Endothelial cell of umbilical vein (primary cell): ENCODE measurements around the gene VPS45. TPM values are rescaled to one million over a fixed set of nuclear protein-coding genes. Genes with fewer than 3 reads are reported as not detected.

Experiments
- BruUV-seq: library from RNA; stranded (reverse); fragments of 400-500 nt; replicated peaks from 2 replicates; lab custom pipeline; 2021; lab: Mats Ljungman, UMichigan
- CTCF ChIA-PET: fragments of 300-600, 350-600 bp; sonication (Branson Sonifier 250); formaldehyde crosslinking; loops from one replicate; lab custom pipeline; 2021; ENCODE audit warnings: antibody characterized with exemption, inconsistent platforms; lab: Charles Lee
- POLR2A ChIA-PET: fragments of 300-600, 350-600 bp; sonication (Branson Sonifier 250); formaldehyde crosslinking; loops from one replicate; lab custom pipeline; 2021; ENCODE audit warnings: antibody characterized with exemption, inconsistent platforms; lab: Charles Lee
- DNase-seq: peaks from one replicate; pipeline ENCODE4 v3.0.0-alpha.2; 2011; ENCODE audit warnings: low read depth, low spot score
- FAIRE-seq: peaks from 2 replicates; lab custom pipeline; 2011; peaks lifted over from hg19 to GRCh38; lab: Jason Lieb, UNC
- H2AFZ ChIP-seq: 2 replicates; pipeline ENCODE4 v1.6.0; 2012; ENCODE audit warnings: low read depth, low read length, control low read depth, inconsistent platforms
- H3K27ac ChIP-seq: 2 replicates; pipeline ENCODE4 v1.5.1; 2011; ENCODE audit warnings: low read depth, mild to moderate bottlenecking, control low read depth, low read length, moderate library complexity; ENCODE audit not compliant: insufficient read depth
- H3K27me3 ChIP-seq, 2 experiments: 2 replicates each; pipeline versions ENCODE4 v1.6.0 to v1.6.1; 2011; ENCODE audit warnings: low read length in 2 of 2, mixed read lengths in 1 of 2; ENCODE audit not compliant: control insufficient read depth in 2 of 2, insufficient read depth in 2 of 2
- H3K36me3 ChIP-seq, 2 experiments: 2 replicates in 1 of 2; 3 replicates in 1 of 2; pipeline ENCODE4 v1.5.1; 2011; ENCODE audit warnings: low read length in 2 of 2, mild to moderate bottlenecking in 1 of 2, moderate library complexity in 1 of 2; ENCODE audit not compliant: control insufficient read depth in 2 of 2, insufficient read depth in 2 of 2; ENCODE audit errors: extremely low read depth in 1 of 2
- H3K4me1 ChIP-seq: 3 replicates; pipeline ENCODE4 v1.5.1; 2011; ENCODE audit warnings: mild to moderate bottlenecking, low read length; ENCODE audit not compliant: control insufficient read depth, insufficient read depth; ENCODE audit errors: extremely low read depth
- H3K4me2 ChIP-seq: 2 replicates; pipeline ENCODE4 v1.6.1; 2011; ENCODE audit warnings: low read length, control low read depth, mixed read lengths; ENCODE audit not compliant: insufficient read depth
- H3K4me3 ChIP-seq, 3 experiments: fragments of 200-600 bp in 1 of 3; sonication (generic), shearing (Covaris generic) in 1 of 3; replicated peaks in 1 of 3; 2 replicates each; pipeline ENCODE4 v1.5.1; 2011 to 2016; ENCODE audit warnings: control low read depth in 3 of 3, low read length in 3 of 3, mild to moderate bottlenecking in 2 of 3, inconsistent platforms in 1 of 3, low read depth in 1 of 3, moderate library complexity in 1 of 3; ENCODE audit not compliant: insufficient read depth in 1 of 3
- H3K79me2 ChIP-seq: 2 replicates; pipeline ENCODE4 v1.6.0; 2012; ENCODE audit warnings: low read length, inconsistent platforms; ENCODE audit not compliant: control insufficient read depth, insufficient read depth
- H3K9ac ChIP-seq: replicated peaks from 2 replicates; pipeline ENCODE3; 2011; ENCODE audit warnings: low read length, control low read depth; ENCODE audit not compliant: insufficient read depth; ENCODE audit errors: extremely low read depth
- H3K9me1 ChIP-seq: replicated peaks from 3 replicates; pipeline ENCODE4 v1.6.0; 2011; ENCODE audit warnings: mild to moderate bottlenecking, low read length; ENCODE audit not compliant: control insufficient read depth, insufficient read depth; ENCODE audit errors: extremely low read depth
- H3K9me3 ChIP-seq: replicated peaks from 2 replicates; pipeline ENCODE4 v1.5.1; 2012; ENCODE audit warnings: low read length, inconsistent platforms; ENCODE audit not compliant: control insufficient read depth, insufficient read depth
- H4K20me1 ChIP-seq: replicated peaks from 2 replicates; pipeline ENCODE3; 2011; ENCODE audit warnings: mild to moderate bottlenecking, low read length; ENCODE audit not compliant: control insufficient read depth, insufficient read depth; ENCODE audit errors: extremely low read depth
- EZH2 ChIP-seq: IDR thresholded peaks from 2 replicates; pipeline ENCODE4 v1.6.1; 2012; ENCODE audit warnings: borderline replicate concordance, low read depth, mild to moderate bottlenecking, moderate library complexity, low read length, inconsistent platforms; ENCODE audit not compliant: severe bottlenecking
- FOS ChIP-seq: IDR thresholded peaks from 2 replicates; pipeline ENCODE4 v1.6.1; 2011; ENCODE audit warnings: mild to moderate bottlenecking, low read length, moderate library complexity, borderline replicate concordance; ENCODE audit not compliant: insufficient read depth
- GATA2 ChIP-seq: IDR thresholded peaks from 2 replicates; pipeline ENCODE4 v1.7.0; 2011; ENCODE audit warnings: low read depth, mild to moderate bottlenecking, moderate library complexity, mixed read lengths, low read length; ENCODE audit not compliant: insufficient read length, insufficient read depth
- JUN ChIP-seq: IDR thresholded peaks from 2 replicates; pipeline ENCODE4 v1.6.1; 2011; ENCODE audit warnings: borderline replicate concordance, low read depth; ENCODE audit not compliant: insufficient read length, insufficient read depth
- POLR2A ChIP-seq: IDR thresholded peaks from 2 replicates; pipeline ENCODE4 v1.6.1; 2012; ENCODE audit warnings: low read depth, mild to moderate bottlenecking, control low read depth, low read length
- POLR2AphosphoS5 ChIP-seq: IDR thresholded peaks from 2 replicates; pipeline ENCODE4 v1.6.1; 2012; ENCODE audit warnings: low read depth, mild to moderate bottlenecking, control low read depth, low read length, moderate library complexity; ENCODE audit not compliant: insufficient read depth
- dilution Hi-C: fragments of 300-500 bp; cut with MboI; formaldehyde crosslinking; loops from one replicate; pipeline ENCODE4 v1.15.0; 2019; ENCODE audit warnings: low sequenced_read_pairs; ENCODE audit not compliant: extremely low pct_ligation_motif_present
- intact Hi-C: fragments of 100-400 bp; cut with micrococcal nuclease; formaldehyde crosslinking; loops from one replicate; pipeline ENCODE4 v1.10.0; 2022
- polyA plus RNA-seq, 4 experiments: library from polyadenylated mRNA; depleted of rRNA in 3 of 4; stranded (reverse) in 3 of 4; unstranded in 1 of 4; fragments of >200 nt; gene quantifications; 2 replicates each; pipeline versions ENCODE4 v1.2.1 to v1.2.3, GENCODE V29; 2011 to 2012; ENCODE audit warnings: missing spikeins in 1 of 4
- total RNA-seq: library from RNA; stranded (reverse); gene quantifications from 2 replicates; pipeline ENCODE4 v1.2.3, GENCODE V29; 2021
- TF ChIP-seq, protein P1 (sequence below): IDR thresholded peaks from 2 replicates; pipeline ENCODE4 v1.6.1; 2011; ENCODE audit not compliant: insufficient read depth, insufficient read length
- TF ChIP-seq, protein P2 (sequence below), 2 donors: IDR thresholded peaks; 1 replicate in 1 of 2; 2 replicates in 1 of 2; pipeline ENCODE4 v1.5.1; 2011; ENCODE audit warnings: low read length in 2 of 2, mild to moderate bottlenecking in 2 of 2, moderate library complexity in 2 of 2, control low read depth in 1 of 2, inconsistent platforms in 1 of 2, low read depth in 1 of 2; ENCODE audit not compliant: insufficient read depth in 1 of 2; ENCODE audit errors: extremely low read depth in 1 of 2

VPS45 gene
- total and polyA plus RNA-seq, 2 donors (not counting 3 experiments of a cell fraction or from before 2014, with no cell fraction given): 24.8 to 43.7 TPM

DNA sequence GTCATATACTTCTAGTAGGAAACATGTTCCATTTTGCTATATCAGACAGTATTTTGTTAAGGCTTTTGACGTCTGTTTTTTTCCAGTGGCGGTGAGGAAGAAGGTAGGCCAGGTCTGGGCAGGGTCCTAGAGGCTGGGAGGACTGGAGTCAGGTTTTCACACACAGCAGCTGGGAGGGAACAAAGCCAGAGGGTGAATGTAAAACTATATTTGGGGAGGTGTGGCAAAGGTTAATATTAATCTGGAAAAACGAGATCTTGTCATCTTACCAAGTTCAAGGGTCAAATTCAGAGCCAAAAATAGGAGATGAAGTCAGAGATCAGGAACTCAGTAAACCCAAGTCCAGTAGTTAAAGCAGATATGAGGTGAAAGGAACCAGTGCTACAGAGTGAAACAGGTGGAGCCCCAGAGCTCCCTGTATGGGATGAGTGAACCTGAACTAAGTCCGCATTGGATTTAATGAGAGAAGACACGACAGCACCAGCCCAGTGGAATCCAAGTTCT lies 46.3 kb upstream of the VPS45 start:
- Histone ChIP-seq H4K20me1 (no peaks in the 10 kb centered on the region), H3K79me2 (no peaks in the 10 kb centered on the region), H3K36me3 (no peaks in the 10 kb centered on the region), H3K9ac (no peak overlapping the region), H3K27me3 (no peaks in the 10 kb centered on the region), H3K9me3 (no peaks in the 10 kb centered on the region), H3K4me1 (peaks cover 8% of the 10 kb centered on the region), H3K27ac (no peak overlapping the region), H3K9me1 (no peaks in the 10 kb centered on the region), H3K4me2 (peak overlapping the region; percentile 17), H2AFZ (peak overlapping the region; percentile 52), H3K4me3 (no peak overlapping the region)
- CTCF ChIA-PET: no interaction called here
- TF ChIP-seq POLR2A (no peak), FOS (no peak), POLR2AphosphoS5 (no peak), JUN (no peak), EZH2 (no peak), GATA2 (no peak)
- TF ChIP-seq, protein P1, sequence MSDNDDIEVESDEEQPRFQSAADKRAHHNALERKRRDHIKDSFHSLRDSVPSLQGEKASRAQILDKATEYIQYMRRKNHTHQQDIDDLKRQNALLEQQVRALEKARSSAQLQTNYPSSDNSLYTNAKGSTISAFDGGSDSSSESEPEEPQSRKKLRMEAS: no peak
- TF ChIP-seq, protein P2, sequence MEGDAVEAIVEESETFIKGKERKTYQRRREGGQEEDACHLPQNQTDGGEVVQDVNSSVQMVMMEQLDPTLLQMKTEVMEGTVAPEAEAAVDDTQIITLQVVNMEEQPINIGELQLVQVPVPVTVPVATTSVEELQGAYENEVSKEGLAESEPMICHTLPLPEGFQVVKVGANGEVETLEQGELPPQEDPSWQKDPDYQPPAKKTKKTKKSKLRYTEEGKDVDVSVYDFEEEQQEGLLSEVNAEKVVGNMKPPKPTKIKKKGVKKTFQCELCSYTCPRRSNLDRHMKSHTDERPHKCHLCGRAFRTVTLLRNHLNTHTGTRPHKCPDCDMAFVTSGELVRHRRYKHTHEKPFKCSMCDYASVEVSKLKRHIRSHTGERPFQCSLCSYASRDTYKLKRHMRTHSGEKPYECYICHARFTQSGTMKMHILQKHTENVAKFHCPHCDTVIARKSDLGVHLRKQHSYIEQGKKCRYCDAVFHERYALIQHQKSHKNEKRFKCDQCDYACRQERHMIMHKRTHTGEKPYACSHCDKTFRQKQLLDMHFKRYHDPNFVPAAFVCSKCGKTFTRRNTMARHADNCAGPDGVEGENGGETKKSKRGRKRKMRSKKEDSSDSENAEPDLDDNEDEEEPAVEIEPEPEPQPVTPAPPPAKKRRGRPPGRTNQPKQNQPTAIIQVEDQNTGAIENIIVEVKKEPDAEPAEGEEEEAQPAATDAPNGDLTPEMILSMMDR (IDR thresholded peaks at IDR 0.05; ENCODE audit: extremely low read depth in 1 of 2, insufficient read depth in 1 of 2, low read depth in 1 of 2, low read length in 2 of 2): no peak
- POLR2A ChIA-PET: no interaction called here
- intact Hi-C loops (no loop called here), dilution Hi-C loops (no loop called here)
- FAIRE-seq (peak; percentile 24), DNase-seq (peak; percentile 53)
- no TSS peak for BruUV-seq
